ENCODE data around the gene PLCB1.

Gene PLCB1

GRCh38 chr20:8406391-8406790 lies 274.3 kb downstream of the PLCB1 start:
- Histone ChIP-seq H3K9me3 (ENCODE audit: insufficient read depth, low read depth, low read length) (peaks cover 4% of the 10 kb centered on the region; the same call in 1 of the 2 replicates), H3K9me2 (replicated peaks; ENCODE audit: low read depth, low read length) (no peaks in the 10 kb centered on the region), H3F3A (ENCODE audit: low read depth) (no peaks in the 10 kb centered on the region), H3K27me3 (ENCODE audit: insufficient read depth, low read length, poor library complexity, severe bottlenecking) (no peaks in the 10 kb centered on the region), H3K79me2 (ENCODE audit: insufficient read depth, low read length) (peaks cover 3% of the 10 kb centered on the region; the same call in 1 of the 2 replicates), H3K4me3 (ENCODE audit: low read length, poor library complexity, severe bottlenecking) (no peak overlapping the region), H3K36me3 (ENCODE audit: insufficient read depth, low read length) (no peaks in the 10 kb centered on the region), H3K9ac (ENCODE audit: low read depth, low read length, poor library complexity, severe bottlenecking) (no peak overlapping the region), H3K4me2 (ENCODE audit: low read depth, low read length, poor library complexity, severe bottlenecking) (no peak overlapping the region), H2AFZ (ENCODE audit: low read length) (no peak overlapping the region), H4K20me1 (ENCODE audit: insufficient read depth, low read length, poor library complexity, severe bottlenecking) (no peaks in the 10 kb centered on the region), H3K4me1 (ENCODE audit: insufficient read depth, low read length, poor library complexity, severe bottlenecking) (no peaks in the 10 kb centered on the region)
- TF ChIP-seq CTCF (conservative IDR thresholded peaks at IDR 0.05; ENCODE audit: low read length) (no peak), EZH2phosphoT487 (IDR thresholded peaks at IDR 0.05; ENCODE audit: borderline replicate concordance) (no peak)

GRCh38 chr20:8408587-8409307 lies 276.7 kb downstream of the PLCB1 start:
- Histone ChIP-seq H3K4me2 (ENCODE audit: low read depth, low read length, poor library complexity, severe bottlenecking) (no peak overlapping the region), H3K9me2 (replicated peaks; ENCODE audit: low read depth, low read length) (no peaks in the 10 kb centered on the region), H3K27me3 (ENCODE audit: insufficient read depth, low read length, poor library complexity, severe bottlenecking) (no peaks in the 10 kb centered on the region), H3K79me2 (ENCODE audit: insufficient read depth, low read length) (peaks cover 6% of the 10 kb centered on the region; the same call in 1 of the 2 replicates), H3K9me3 (ENCODE audit: insufficient read depth, low read depth, low read length) (peaks cover 4% of the 10 kb centered on the region; the same call in 1 of the 2 replicates), H3K4me3 (ENCODE audit: low read length, poor library complexity, severe bottlenecking) (no peak overlapping the region), H3K36me3 (ENCODE audit: insufficient read depth, low read length) (no peaks in the 10 kb centered on the region), H3K9ac (ENCODE audit: low read depth, low read length, poor library complexity, severe bottlenecking) (no peak overlapping the region), H2AFZ (ENCODE audit: low read length) (no peak overlapping the region), H3K4me1 (ENCODE audit: insufficient read depth, low read length, poor library complexity, severe bottlenecking) (no peaks in the 10 kb centered on the region), H3F3A (ENCODE audit: low read depth) (no peaks in the 10 kb centered on the region), H4K20me1 (ENCODE audit: insufficient read depth, low read length, poor library complexity, severe bottlenecking) (no peaks in the 10 kb centered on the region)
- TF ChIP-seq EZH2phosphoT487 (IDR thresholded peaks at IDR 0.05; ENCODE audit: borderline replicate concordance) = no peak
- no peak for TF ChIP-seq CTCF (conservative IDR thresholded peaks at IDR 0.05; ENCODE audit: low read length)

- Histone ChIP-seq H4K20me1 (ENCODE audit: insufficient read depth, low read length, poor library complexity, severe bottlenecking) (no peaks in the 10 kb centered on the region), H2AFZ (ENCODE audit: low read length) (no peak overlapping the region), H3F3A (ENCODE audit: low read depth) (no peaks in the 10 kb centered on the region), H3K9me2 (replicated peaks; ENCODE audit: low read depth, low read length) (no peaks in the 10 kb centered on the region), H3K36me3 (ENCODE audit: insufficient read depth, low read length) (no peaks in the 10 kb centered on the region), H3K9ac (ENCODE audit: low read depth, low read length, poor library complexity, severe bottlenecking) (no peak overlapping the region), H3K9me3 (ENCODE audit: insufficient read depth, low read depth, low read length) (no peaks in the 10 kb centered on the region), H3K4me2 (ENCODE audit: low read depth, low read length, poor library complexity, severe bottlenecking) (no peak overlapping the region), H3K4me1 (ENCODE audit: insufficient read depth, low read length, poor library complexity, severe bottlenecking) (peaks cover 8% of the 10 kb centered on the region), H3K4me3 (ENCODE audit: low read length, poor library complexity, severe bottlenecking) (no peak overlapping the region), H3K27me3 (ENCODE audit: insufficient read depth, low read length, poor library complexity, severe bottlenecking) (no peaks in the 10 kb centered on the region), H3K79me2 (ENCODE audit: insufficient read depth, low read length) (0 out of 2 replicates have a peak, but pooled peaks cover 3% of the 10 kb centered on the region)
- TF ChIP-seq EZH2phosphoT487 (IDR thresholded peaks at IDR 0.05; ENCODE audit: borderline replicate concordance) (no peak), CTCF (conservative IDR thresholded peaks at IDR 0.05; ENCODE audit: low read length) (peak; percentile 35)
Measured at GRCh38 chr20:8413691-8414090, 281.6 kb downstream of the PLCB1 start.
